ENCODE data around the gene MX1.
A peak's percentile ranks its signal among the peaks of the same experiment; 100 is the strongest.

Gene MX1, protein sequence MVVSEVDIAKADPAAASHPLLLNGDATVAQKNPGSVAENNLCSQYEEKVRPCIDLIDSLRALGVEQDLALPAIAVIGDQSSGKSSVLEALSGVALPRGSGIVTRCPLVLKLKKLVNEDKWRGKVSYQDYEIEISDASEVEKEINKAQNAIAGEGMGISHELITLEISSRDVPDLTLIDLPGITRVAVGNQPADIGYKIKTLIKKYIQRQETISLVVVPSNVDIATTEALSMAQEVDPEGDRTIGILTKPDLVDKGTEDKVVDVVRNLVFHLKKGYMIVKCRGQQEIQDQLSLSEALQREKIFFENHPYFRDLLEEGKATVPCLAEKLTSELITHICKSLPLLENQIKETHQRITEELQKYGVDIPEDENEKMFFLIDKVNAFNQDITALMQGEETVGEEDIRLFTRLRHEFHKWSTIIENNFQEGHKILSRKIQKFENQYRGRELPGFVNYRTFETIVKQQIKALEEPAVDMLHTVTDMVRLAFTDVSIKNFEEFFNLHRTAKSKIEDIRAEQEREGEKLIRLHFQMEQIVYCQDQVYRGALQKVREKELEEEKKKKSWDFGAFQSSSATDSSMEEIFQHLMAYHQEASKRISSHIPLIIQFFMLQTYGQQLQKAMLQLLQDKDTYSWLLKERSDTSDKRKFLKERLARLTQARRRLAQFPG

DNA sequence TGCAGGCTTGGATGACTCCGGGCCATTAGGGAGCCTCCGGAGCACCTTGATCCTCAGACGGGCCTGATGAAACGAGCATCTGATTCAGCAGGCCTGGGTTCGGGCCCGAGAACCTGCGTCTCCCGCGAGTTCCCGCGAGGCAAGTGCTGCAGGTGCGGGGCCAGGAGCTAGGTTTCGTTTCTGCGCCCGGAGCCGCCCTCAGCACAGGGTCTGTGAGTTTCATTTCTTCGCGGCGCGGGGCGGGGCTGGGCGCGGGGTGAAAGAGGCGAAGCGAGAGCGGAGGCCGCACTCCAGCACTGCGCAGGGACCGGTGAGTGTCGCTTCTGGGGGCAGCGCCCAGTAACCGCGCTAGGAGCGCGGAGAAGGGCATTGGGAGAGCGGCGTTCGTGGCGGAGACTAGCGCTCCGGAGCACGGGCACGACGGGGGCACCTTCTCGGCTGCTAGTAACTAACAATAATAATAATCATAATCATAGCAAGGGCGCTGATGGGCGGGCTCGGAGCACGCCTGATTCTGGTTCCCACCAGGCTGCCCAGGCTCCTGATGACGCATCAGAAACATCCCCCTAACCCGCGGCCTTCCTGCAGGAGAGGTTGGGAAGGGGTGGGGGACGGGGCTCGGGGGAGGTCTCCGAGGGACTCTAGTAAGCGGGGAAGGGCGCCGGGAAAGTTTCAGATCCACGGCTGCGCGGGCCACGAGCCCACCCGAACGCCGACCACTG, at the start of gene MX1:
MX1 (plus strand) TSS at position 286 of the 722 bp plus-strand sequence. CDS start 5,832 bp downstream, outside the sequence.
- H4K20me1 ChIP-seq = no peaks in the 10 kb centered on the region
- H3K27me3 ChIP-seq = peaks cover 25% of the 10 kb centered on the region
- H3K4me3 ChIP-seq = peak within 1 kb of the TSS; percentile 69
- H3K9ac ChIP-seq = peak within 1 kb of the TSS; percentile 74
- H3K27ac ChIP-seq = peak within 1 kb of the TSS; percentile 68
- TF ChIP-seq Cebpa-rat (IDR thresholded peaks at IDR 0.05) = no peak
- H3K9me3 ChIP-seq = no peaks in the 10 kb centered on the region
- H3K4me2 ChIP-seq = peak within 1 kb of the TSS; percentile 93
- peaks cover 81% of the 10 kb centered on the region for H3K4me1 ChIP-seq
- H3K36me3 ChIP-seq = no peaks in the 10 kb centered on the region

DNA sequence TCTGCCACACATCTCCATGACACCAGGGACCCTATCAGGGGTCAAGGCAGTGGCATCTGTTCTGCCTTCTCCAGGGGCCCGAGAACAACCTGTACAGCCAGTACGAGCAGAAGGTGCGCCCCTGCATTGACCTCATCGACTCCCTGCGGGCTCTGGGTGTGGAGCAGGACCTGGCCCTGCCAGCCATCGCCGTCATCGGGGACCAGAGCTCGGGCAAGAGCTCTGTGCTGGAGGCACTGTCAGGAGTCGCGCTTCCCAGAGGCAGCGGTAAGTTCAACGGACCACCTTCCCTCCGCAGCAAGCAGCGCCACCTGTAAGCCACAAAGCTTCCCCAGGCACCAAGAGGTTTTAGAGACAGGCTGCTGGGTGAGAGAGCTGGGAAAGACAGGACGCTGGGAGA, 48.3 kb upstream of the MX1 start:
- TF ChIP-seq Cebpa-rat (IDR thresholded peaks at IDR 0.05) = no peak
- Histone ChIP-seq H3K4me3 (no peak overlapping the region), H3K9me3 (peaks cover 10% of the 10 kb centered on the region), H3K27me3 (no peaks in the 10 kb centered on the region), H3K27ac (no peak overlapping the region), H3K4me2 (no peak overlapping the region), H3K36me3 (peaks cover 66% of the 10 kb centered on the region), H3K4me1 (no peaks in the 10 kb centered on the region), H3K9ac (no peak overlapping the region), H4K20me1 (no peaks in the 10 kb centered on the region)

DNA sequence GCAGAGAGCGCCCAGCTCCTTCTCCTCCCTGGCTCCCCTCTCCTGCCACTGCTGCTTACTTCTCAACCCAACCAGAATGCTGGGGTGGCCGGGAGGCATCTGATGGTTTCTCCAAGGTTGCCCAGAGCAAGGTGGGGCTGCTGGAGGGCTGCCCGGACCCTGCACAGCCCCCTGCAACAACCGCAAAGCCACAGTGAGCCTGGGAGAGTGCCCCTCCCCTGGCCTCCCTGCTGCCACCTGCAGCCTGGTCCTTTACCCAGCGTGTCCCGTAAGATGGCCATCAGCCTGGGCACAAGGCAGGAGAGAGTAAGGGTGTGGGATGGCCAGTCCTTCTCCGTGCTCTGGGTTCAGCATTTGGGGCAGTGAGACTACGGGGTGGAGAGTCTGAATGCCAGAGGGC, 47.2 kb upstream of the MX1 start:
- Histone ChIP-seq H3K4me2 (no peak overlapping the region), H4K20me1 (no peaks in the 10 kb centered on the region), H3K4me3 (no peak overlapping the region), H3K36me3 (peaks cover 78% of the 10 kb centered on the region), H3K4me1 (no peaks in the 10 kb centered on the region), H3K27ac (no peak overlapping the region), H3K9me3 (peaks cover 22% of the 10 kb centered on the region), H3K9ac (no peak overlapping the region), H3K27me3 (no peaks in the 10 kb centered on the region)
- TF ChIP-seq Cebpa-rat (IDR thresholded peaks at IDR 0.05) = no peak

DNA sequence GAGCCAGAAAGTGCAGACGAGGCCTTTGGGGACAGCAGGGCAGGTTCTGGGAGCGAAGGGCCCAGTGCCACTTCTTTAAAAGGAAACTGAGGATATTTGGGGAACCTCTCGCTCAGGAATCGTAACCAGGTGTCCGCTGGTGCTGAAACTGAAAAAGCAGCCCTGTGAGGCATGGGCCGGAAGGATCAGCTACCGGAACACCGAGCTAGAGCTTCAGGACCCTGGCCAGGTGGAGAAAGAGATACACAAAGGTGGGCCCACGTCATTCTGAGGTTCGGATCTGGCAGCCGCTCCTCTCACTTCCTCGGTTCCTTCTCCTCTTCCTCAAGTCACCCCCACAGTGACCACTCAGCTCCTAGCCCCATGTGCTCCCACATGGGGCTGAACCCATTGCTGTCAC, 46.1 kb upstream of the MX1 start:
- Histone ChIP-seq H4K20me1 (no peaks in the 10 kb centered on the region), H3K36me3 (peaks cover 79% of the 10 kb centered on the region)

DNA sequence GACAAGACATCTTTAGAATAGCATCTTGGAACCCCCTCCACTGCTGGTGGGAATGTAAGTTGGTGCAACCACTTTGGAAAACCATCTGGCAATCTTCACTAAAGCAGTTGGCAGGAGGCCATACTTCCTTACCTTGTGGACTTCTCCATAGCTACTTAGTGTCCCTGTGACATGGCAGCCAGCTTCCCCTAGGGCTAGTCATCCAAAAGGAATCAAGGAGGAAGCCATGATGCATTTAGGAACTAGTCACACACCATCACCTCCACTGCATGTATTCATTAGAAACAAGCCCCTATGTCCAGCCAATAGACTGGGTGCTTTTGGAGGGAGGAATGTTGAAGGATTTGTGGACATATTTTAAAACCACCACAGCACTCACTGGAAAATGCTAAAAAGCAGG, 44.3 kb upstream of the MX1 start:
- Histone ChIP-seq H3K36me3 (peaks cover 75% of the 10 kb centered on the region), H3K27ac (no peak overlapping the region), H4K20me1 (no peaks in the 10 kb centered on the region), H3K27me3 (no peaks in the 10 kb centered on the region), H3K4me3 (no peak overlapping the region), H3K4me1 (no peaks in the 10 kb centered on the region), H3K9ac (no peak overlapping the region), H3K4me2 (no peak overlapping the region), H3K9me3 (peaks cover 37% of the 10 kb centered on the region)
- TF ChIP-seq Cebpa-rat (IDR thresholded peaks at IDR 0.05) = no peak

More for the DNA sequence above, 46.1 kb upstream of the MX1 start:
- Histone ChIP-seq H3K9me3 (peaks cover 30% of the 10 kb centered on the region), H3K4me3 (no peak overlapping the region), H3K27ac (no peak overlapping the region), H3K9ac (no peak overlapping the region), H3K4me2 (no peak overlapping the region), H3K27me3 (no peaks in the 10 kb centered on the region), H3K4me1 (no peaks in the 10 kb centered on the region)
- no peak for TF ChIP-seq Cebpa-rat (IDR thresholded peaks at IDR 0.05)

DNA sequence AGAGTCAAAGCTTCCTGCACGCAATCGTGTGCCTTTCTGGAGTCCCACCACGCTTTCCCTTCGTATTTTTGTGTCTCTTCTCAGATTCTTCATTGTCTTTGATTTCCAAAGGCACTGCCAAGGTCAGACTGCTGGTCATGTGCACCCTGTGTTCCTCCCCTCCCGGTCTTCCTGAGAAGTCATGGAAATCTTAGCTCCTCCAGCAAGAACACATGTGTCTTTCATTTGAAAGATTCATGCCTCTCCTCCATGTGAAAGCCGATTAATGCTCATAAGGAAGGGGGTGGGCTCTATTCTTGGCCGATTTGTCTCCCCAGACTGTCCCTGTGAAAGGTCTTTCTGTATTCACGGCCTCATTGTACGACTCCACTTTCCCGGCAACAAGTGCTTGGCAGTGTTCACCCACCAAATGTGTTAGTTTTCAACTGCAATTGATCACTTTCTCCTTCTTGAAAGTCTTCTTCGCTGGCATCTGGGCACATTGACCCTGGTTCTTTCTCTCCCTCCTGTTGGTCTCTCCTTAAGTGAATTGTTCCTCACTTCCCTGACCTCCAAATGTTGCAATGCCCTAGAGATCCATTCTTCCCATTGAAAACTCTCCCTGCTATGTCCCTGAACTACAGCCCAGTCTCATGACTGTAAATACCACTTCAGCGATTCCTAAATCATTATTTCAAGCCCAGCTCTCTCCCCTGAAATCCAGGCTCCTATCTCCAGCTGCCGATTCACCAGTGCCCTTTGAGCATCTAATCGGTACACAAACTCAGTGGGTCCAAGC, 38.8 kb upstream of the MX1 start:
- no peaks in the 10 kb centered on the region for H3K27me3 ChIP-seq
- H3K4me2 ChIP-seq = no peak overlapping the region
- H3K9me3 ChIP-seq = peaks cover 31% of the 10 kb centered on the region
- H3K4me3 ChIP-seq = no peak overlapping the region
- TF ChIP-seq Cebpa-rat (IDR thresholded peaks at IDR 0.05) = no peak
- H3K36me3 ChIP-seq = peaks cover 41% of the 10 kb centered on the region
- no peak overlapping the region for H3K9ac ChIP-seq
- H4K20me1 ChIP-seq = no peaks in the 10 kb centered on the region
- H3K4me1 ChIP-seq = no peaks in the 10 kb centered on the region
- no peak overlapping the region for H3K27ac ChIP-seq

DNA sequence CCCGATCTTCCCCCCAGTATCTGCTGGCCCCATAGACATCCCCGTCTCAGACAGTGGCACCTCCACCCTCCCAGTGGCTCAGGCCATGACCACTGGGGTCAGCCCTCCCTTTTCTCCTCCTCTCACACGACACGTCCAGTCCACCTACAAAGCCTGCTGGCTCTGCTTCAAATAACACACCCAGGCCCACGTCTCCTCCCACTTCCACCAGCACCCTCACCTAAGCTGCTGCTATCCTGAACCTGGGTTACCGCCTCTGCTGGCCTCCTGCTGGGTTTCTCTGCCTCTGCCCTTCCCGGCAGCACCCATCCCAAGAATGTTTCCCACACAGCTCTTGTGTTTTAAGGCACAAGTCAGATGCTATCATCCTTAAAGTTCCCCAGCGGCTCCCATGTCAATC, 38.2 kb upstream of the MX1 start:
- H3K9me3 ChIP-seq = peaks cover 25% of the 10 kb centered on the region
- H3K4me1 ChIP-seq = no peaks in the 10 kb centered on the region
- no peak overlapping the region for H3K9ac ChIP-seq
- H3K27me3 ChIP-seq = no peaks in the 10 kb centered on the region
- no peak for TF ChIP-seq Cebpa-rat (IDR thresholded peaks at IDR 0.05)
- no peak overlapping the region for H3K27ac ChIP-seq
- peaks cover 35% of the 10 kb centered on the region for H3K36me3 ChIP-seq
- H4K20me1 ChIP-seq = no peaks in the 10 kb centered on the region
- H3K4me3 ChIP-seq = no peak overlapping the region
- H3K4me2 ChIP-seq = no peak overlapping the region

DNA sequence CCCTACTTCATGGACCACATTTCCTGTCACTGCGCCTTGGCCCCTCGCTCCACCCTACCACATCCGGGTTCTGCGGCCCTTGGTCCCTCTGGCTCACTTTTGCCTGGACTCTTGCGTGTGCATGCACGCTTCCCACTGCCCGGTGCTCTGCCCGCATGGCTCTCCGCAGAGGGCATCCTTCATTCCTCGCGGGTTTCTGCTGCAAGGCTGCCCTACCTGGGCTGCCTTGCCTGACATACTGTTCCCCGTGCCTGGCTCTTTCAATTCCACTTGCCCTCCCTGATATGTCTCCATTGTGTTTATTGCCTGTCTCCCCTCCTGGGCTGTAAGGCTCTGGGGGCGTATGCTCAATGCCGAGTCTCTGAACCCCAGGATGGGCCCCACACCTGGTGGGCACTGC, 37.8 kb upstream of the MX1 start:
- Histone ChIP-seq H4K20me1 (no peaks in the 10 kb centered on the region), H3K27me3 (no peaks in the 10 kb centered on the region), H3K4me3 (no peak overlapping the region), H3K9me3 (peaks cover 21% of the 10 kb centered on the region), H3K36me3 (peaks cover 31% of the 10 kb centered on the region), H3K27ac (no peak overlapping the region), H3K4me1 (no peaks in the 10 kb centered on the region), H3K4me2 (no peak overlapping the region), H3K9ac (no peak overlapping the region)
- TF ChIP-seq Cebpa-rat (IDR thresholded peaks at IDR 0.05) = no peak

DNA sequence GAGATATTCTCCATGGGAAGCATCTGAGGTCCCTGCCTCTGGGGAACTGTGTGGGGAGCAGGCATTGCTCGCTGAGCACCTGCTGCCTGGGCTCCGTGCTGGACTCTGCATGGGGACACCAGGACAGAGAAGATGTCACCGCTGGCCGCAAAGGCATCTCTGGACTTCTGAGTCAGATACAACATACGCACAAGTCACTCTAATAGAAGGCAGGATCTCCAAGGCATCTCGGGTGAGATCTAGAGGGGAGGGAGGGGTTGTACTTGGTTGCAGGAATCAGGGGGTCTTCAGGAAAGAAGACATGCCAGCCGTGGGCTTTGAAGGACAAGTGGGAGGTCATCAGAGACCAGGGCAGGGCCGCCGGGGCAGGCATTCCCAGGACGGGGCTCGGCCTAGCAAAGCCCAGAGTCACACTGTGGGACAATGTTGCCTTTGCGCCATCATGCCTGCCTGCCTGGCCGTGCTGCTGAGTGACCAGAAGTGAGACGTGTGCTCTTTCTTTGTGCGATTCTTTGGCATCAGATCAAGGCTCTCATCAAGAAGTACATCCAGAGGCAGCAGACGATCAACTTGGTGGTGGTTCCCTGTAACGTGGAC, 35.9 kb upstream of the MX1 start:
- Histone ChIP-seq H3K4me3 (no peak overlapping the region), H3K9ac (no peak overlapping the region), H4K20me1 (no peaks in the 10 kb centered on the region), H3K36me3 (peaks cover 21% of the 10 kb centered on the region), H3K27ac (no peak overlapping the region), H3K27me3 (no peaks in the 10 kb centered on the region), H3K9me3 (peaks cover 7% of the 10 kb centered on the region; the same call in 1 of the 2 replicates), H3K4me1 (peaks cover 10% of the 10 kb centered on the region; the same call in 1 of the 2 replicates), H3K4me2 (no peak overlapping the region)
- TF ChIP-seq Cebpa-rat (IDR thresholded peaks at IDR 0.05) = no peak

Data from BLaER1 (cell line).